Stomach (tissue), 8 donors: ENCODE data around the gene IL17RC. TPM values are rescaled to one million over a fixed set of nuclear protein-coding genes. Genes with fewer than 3 reads are reported as not detected.

Experiments used
- polyA plus RNA-seq, 3 donors: library from polyadenylated mRNA; stranded (reverse); fragments of 200-250 nt; gene quantifications; one replicate each; pipeline ENCODE4 v1.2.3, GENCODE V29; 2013
- small RNA-seq, 4 donors: library from RNA; depleted of rRNA; stranded (forward); fragments of <200 nt; gene quantifications; one replicate each; pipeline ENCODE3, GENCODE V24; 2016
- total RNA-seq, 5 donors: library from RNA; depleted of rRNA; stranded (reverse); fragments of >200 nt; gene quantifications; one replicate each; pipeline versions ENCODE4 v1.1.0 to v1.2.3, GENCODE V29; 2014 to 2016
- donor health status: healthy with polysubstance abuse.
- donor health status: Bipolar disorder and iron deficiency.
- donor health status: healthy.

The IL17RC gene
- total and polyA plus RNA-seq, 8 donors: 20.1 to 284 (median 33.1) TPM

Small RNAs within 50 kb of the gene (small RNA-seq; reads per million reads assigned to genes)
- 0 reads per million in 4 donors for gene RNU6-882P

Other genes with a start within 250 kb of the IL17RC start
- not detected for gene CPNE9, start 213.3 kb upstream of the IL17RC start, total RNA-seq
- gene CPNE9, start 213.3 kb upstream of the IL17RC start, polyA plus RNA-seq: under 1 TPM in 2 of 3 donors, not detected in 1; 0.10 to 0.19 TPM
- 10 to 100 TPM in 4 of 5 donors, 1 to 10 TPM in 1; 7.5 to 53.6 (median 15.1) TPM for gene BRPF1, start 185.4 kb upstream of the IL17RC start, total RNA-seq
- 1 to 10 TPM; 4.1 to 5.6 (median 4.6) TPM for gene BRPF1, start 185.4 kb upstream of the IL17RC start, polyA plus RNA-seq
- gene OGG1, start 167.1 kb upstream of the IL17RC start, total RNA-seq: 10 to 100 TPM in 4 of 5 donors, 1 to 10 TPM in 1; 7.6 to 54.5 (median 22.0) TPM
- gene OGG1, start 167.1 kb upstream of the IL17RC start, polyA plus RNA-seq: 10 to 100 TPM; 12.4 to 20.0 (median 15.1) TPM
- gene CAMK1, start 147.2 kb upstream of the IL17RC start, total RNA-seq: 10 to 100 TPM; 14.3 to 61.1 (median 27.4) TPM
- gene CAMK1, start 147.2 kb upstream of the IL17RC start, polyA plus RNA-seq: 10 to 100 TPM; 22.9 to 37.2 (median 23.2) TPM
- gene TADA3, start 124.6 kb upstream of the IL17RC start, total RNA-seq: 10 to 100 TPM; 29.2 to 62.6 (median 31.2) TPM
- gene TADA3, start 124.6 kb upstream of the IL17RC start, polyA plus RNA-seq: 10 to 100 TPM; 36.4 to 62.0 (median 61.0) TPM
- 100 to 1,000 TPM in 3 of 5 donors, 10 to 100 TPM in 2; 45.5 to 173 (median 129) TPM for gene ARPC4, start 124.0 kb upstream of the IL17RC start, total RNA-seq
- gene ARPC4, start 124.0 kb upstream of the IL17RC start, polyA plus RNA-seq: 100 to 1,000 TPM in 2 of 3 donors, 10 to 100 TPM in 1; 69.4 to 180 (median 117) TPM
- gene TTLL3, start 106.8 kb upstream of the IL17RC start, total RNA-seq: 100 to 1,000 TPM in 4 of 5 donors, 10 to 100 TPM in 1; 50.3 to 593 (median 210) TPM
- 10 to 100 TPM in 1 of 3 donors, 1 to 10 TPM in 2; 6.7 to 34.0 (median 7.8) TPM for gene TTLL3, start 106.8 kb upstream of the IL17RC start, polyA plus RNA-seq
- gene RPUSD3, start 73.1 kb upstream of the IL17RC start, total RNA-seq: 10 to 100 TPM in 4 of 5 donors, 1 to 10 TPM in 1; 6.4 to 62.9 (median 19.3) TPM
- 10 to 100 TPM; 28.0 to 30.9 (median 30.5) TPM for gene RPUSD3, start 73.1 kb upstream of the IL17RC start, polyA plus RNA-seq
- gene CIDEC, start 36.8 kb upstream of the IL17RC start, total RNA-seq: 1 to 10 TPM in 3 of 5 donors, not detected in 2; 1.5 to 3.3 (median 2.3) TPM
- 10 to 100 TPM in 1 of 3 donors, 1 to 10 TPM in 1, under 1 TPM in 1; 0.63 to 21.4 (median 1.7) TPM for gene CIDEC, start 36.8 kb upstream of the IL17RC start, polyA plus RNA-seq
- gene JAGN1, start 26.5 kb upstream of the IL17RC start, total RNA-seq: 10 to 100 TPM in 3 of 5 donors, 1 to 10 TPM in 1, not detected in 1; 9.4 to 28.4 (median 20.7) TPM
- 10 to 100 TPM; 26.5 to 56.6 (median 37.7) TPM for gene JAGN1, start 26.5 kb upstream of the IL17RC start, polyA plus RNA-seq
- gene IL17RE, start 14.2 kb upstream of the IL17RC start, total RNA-seq: 100 to 1,000 TPM in 2 of 5 donors, 10 to 100 TPM in 3; 11.4 to 301 (median 60.1) TPM
- 10 to 100 TPM; 10.3 to 22.0 (median 13.0) TPM for gene IL17RE, start 14.2 kb upstream of the IL17RC start, polyA plus RNA-seq
- 10 to 100 TPM in 4 of 5 donors, 1 to 10 TPM in 1; 6.2 to 71.5 (median 23.9) TPM for gene CRELD1, start 16.7 kb downstream of the IL17RC start, total RNA-seq
- gene CRELD1, start 16.7 kb downstream of the IL17RC start, polyA plus RNA-seq: 10 to 100 TPM in 2 of 3 donors, 1 to 10 TPM in 1; 7.5 to 52.3 (median 21.6) TPM
- 10 to 100 TPM in 1 of 5 donors, 1 to 10 TPM in 2, under 1 TPM in 2; 0.58 to 31.6 (median 5.4) TPM for gene PRRT3, start 35.3 kb downstream of the IL17RC start, total RNA-seq
- gene PRRT3, start 35.3 kb downstream of the IL17RC start, polyA plus RNA-seq: under 1 TPM; 0.44 to 0.92 (median 0.80) TPM
- 10 to 100 TPM; 10.5 to 71.0 (median 34.1) TPM for gene EMC3, start 69.7 kb downstream of the IL17RC start, total RNA-seq
- gene EMC3, start 69.7 kb downstream of the IL17RC start, polyA plus RNA-seq: 10 to 100 TPM; 32.2 to 54.4 (median 38.3) TPM
- gene FANCD2, start 109.3 kb downstream of the IL17RC start, total RNA-seq: 10 to 100 TPM in 1 of 5 donors, 1 to 10 TPM in 4; 1.3 to 21.1 (median 6.1) TPM
- gene FANCD2, start 109.3 kb downstream of the IL17RC start, polyA plus RNA-seq: 1 to 10 TPM in 2 of 3 donors, under 1 TPM in 1; 0.61 to 6.3 (median 5.3) TPM
- gene FANCD2OS, start 191.2 kb downstream of the IL17RC start, total RNA-seq: not detected
- gene FANCD2OS, start 191.2 kb downstream of the IL17RC start, polyA plus RNA-seq: not detected
- gene BRK1, start 198.6 kb downstream of the IL17RC start, total RNA-seq: 100 to 1,000 TPM in 1 of 5 donors, 10 to 100 TPM in 4; 14.5 to 130 (median 51.9) TPM
- 100 to 1,000 TPM; 175 to 262 (median 218) TPM for gene BRK1, start 198.6 kb downstream of the IL17RC start, polyA plus RNA-seq
- gene VHL, start 224.7 kb downstream of the IL17RC start, total RNA-seq: 10 to 100 TPM; 30.8 to 66.8 (median 36.2) TPM
- gene VHL, start 224.7 kb downstream of the IL17RC start, polyA plus RNA-seq: 10 to 100 TPM; 19.4 to 23.0 (median 20.0) TPM
- gene IRAK2, start 247.8 kb downstream of the IL17RC start, total RNA-seq: 1 to 10 TPM in 3 of 5 donors, under 1 TPM in 1, not detected in 1; 0.45 to 6.2 (median 1.9) TPM
- gene IRAK2, start 247.8 kb downstream of the IL17RC start, polyA plus RNA-seq: 1 to 10 TPM; 1.5 to 3.8 (median 3.2) TPM